ENCODE results near the gene KCNK7.

The KCNK7 gene

DNA sequence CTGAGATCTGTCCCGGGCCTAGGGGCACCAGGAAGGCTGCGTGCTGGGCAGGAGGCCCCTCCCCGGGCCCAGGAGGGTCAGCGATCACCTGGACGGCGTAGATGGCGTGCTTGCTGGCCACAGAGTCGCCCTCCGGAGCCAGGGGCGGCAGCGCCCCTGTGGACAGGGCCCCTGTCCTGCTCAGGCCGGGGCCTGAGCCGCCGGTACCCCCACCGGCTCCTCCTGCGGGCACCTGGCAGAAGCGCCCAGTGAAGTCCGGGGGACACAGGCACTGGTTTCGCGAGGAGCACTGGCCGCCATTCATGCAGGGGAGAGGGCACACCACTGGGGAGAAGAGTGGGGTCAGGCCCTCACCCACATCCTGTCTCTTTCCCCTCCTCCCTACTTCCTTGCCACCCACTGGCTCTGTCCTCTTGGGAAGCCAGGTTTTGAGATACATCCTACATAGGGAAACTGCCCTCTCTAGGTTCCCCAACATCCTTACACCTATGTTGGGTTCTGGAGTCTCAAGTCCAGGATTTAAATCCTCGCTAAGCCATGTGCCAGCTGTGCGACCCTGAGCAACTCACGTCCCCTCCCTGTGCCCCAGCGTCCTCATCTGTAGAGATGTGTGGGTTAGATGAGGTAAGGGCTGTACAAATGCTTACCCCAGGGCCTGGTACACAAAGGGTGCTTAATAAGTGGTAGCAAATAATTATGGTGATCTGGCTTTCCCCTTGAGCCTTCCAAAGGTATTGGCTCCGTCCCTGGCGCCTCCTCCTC lies 41.4 kb downstream of the KCNK7 start:
- DNase-seq, result no peak

DNA sequence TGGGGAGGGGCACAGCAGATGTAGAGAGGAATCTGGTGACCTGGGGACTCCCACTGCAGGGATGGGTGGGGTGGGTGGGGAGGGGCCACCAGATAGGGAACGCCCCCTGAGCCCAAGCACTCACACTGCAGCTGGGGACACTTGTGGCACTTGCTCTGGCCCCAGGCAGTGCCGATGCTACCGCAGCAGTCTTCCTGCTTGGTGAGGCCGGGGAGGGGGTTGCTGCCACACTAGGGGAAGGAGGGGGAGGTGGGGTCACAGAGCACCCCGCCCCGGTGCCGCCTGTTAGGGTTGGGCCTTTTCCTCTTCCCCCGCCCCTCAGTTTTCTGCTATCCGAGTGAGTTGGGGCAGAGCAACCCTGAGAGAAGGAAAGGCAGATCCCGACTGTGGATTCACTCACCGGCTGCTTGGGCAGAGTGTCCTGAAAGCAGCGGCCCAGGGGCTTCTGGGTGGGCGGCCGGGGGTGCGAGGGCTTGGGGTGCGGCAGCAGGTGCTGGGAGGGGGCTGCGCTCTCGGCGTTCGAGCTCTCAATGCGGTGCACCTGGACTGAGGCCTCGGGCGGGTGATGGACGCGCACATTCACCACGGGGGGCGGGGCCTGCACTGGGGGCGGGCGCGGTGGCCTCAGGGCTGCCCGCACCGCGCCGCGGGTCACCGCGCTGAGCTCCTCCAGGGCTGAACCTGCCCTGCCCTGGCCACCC lies 42.1 kb downstream of the KCNK7 start:
- peak; percentile 70 for DNase-seq

DNA sequence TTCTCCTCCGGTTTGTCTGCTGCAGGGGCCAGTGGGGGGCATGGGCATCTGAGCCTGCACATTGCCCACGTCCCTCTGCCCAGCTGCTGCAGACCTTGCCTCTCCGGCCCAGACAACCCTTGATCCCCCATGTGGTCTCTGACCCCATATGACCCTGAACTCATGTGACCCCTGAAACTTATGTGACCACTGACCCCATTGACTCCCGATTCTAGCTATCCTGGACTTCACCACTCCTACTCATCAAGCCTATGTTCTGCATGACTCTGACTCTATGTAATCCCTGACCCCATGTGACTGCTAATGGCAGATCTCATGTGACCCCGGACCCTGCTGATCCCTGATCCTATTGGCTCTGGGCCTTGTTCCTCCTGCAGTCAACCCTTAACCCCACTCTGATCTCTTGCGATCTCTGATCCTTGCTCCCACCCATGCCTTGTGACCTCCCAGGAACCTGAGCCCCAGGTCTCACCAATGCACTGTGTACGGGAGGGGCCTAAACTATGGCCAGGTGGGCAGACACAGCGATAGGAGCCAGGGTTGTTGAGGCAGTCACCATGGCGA lies 43.1 kb downstream of the KCNK7 start:
- DNase-seq, result no peak

DNA sequence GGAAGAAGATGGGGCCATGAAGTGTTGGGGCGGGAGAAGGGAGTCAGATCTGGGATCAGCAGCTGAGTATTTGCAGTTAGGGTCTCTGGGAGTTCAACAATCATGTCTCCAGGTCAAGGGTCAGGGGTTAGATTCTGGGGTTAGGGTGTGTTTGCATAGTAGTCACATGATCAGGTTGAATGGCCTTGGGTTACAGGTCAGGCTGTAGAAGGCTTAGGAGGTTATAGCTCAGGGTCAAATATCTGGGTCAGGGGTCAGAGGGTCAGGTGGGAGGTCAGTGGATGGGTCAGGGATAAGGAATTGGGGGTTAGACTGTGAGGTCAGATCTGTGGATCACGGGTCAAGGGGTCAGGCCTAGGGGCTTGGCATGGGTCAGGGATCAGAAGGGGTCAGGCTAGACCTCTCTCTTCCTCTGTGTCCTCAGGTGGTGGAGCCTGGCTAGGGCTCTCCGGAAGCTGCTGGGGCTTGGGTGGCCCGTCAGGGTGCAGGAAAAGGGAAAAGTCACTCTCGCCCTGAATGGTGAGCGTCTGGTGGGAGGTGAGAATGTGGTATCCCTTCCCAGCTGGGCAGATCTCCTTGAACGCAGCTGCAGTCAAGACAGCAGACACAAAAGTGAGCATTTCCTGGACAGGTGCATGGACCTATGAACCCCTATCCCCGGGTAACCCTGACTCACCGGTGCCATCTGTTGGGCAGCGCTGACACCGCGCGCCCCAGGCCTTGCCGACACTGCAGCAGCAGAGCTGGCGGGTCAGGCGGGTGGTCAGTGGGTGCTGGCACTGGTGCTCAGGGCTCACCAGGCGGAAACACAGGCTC lies 43.8 kb downstream of the KCNK7 start:
- DNase-seq, result peak; percentile 44

DNA sequence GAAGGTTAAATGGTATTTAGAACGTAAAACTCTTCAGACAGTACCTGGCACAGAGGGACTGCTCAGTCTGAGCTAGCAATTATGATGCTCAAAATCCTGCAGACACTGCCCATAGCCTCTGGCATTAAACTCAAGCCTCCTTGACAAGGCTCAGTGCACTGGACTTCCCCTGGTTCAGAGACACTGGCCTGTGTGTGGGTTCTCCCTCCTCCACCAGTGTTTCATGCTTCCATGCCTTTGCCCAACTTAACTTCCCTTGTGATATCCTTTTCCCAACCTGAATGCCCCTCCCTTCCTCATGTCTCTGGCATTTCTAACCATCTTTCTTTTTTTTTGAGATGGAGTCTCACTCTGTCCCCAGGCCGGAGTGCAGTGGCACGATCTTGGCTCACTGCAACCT lies 46.5 kb downstream of the KCNK7 start:
- no peak for DNase-seq

DNA sequence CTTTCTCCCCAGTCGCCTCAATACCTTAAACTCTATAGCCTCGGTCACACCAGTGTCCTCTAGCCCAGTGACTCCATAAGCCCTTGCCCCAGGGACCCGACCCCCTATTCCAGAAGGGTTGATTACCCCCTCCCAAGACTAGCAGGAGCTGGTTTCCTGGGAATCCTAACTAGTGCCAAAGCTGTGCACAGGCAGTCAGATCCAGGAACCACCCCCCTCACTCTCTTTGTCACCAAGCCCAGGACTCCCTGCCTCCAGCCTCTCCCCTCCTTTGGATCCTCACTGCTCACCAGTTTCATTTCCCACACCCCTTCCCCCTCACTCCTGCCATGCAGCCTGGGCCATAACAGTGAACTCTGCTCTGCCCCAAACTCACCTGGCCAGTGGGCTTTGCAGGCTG lies 47.2 kb downstream of the KCNK7 start:
- DNase-seq, result no peak

DNA sequence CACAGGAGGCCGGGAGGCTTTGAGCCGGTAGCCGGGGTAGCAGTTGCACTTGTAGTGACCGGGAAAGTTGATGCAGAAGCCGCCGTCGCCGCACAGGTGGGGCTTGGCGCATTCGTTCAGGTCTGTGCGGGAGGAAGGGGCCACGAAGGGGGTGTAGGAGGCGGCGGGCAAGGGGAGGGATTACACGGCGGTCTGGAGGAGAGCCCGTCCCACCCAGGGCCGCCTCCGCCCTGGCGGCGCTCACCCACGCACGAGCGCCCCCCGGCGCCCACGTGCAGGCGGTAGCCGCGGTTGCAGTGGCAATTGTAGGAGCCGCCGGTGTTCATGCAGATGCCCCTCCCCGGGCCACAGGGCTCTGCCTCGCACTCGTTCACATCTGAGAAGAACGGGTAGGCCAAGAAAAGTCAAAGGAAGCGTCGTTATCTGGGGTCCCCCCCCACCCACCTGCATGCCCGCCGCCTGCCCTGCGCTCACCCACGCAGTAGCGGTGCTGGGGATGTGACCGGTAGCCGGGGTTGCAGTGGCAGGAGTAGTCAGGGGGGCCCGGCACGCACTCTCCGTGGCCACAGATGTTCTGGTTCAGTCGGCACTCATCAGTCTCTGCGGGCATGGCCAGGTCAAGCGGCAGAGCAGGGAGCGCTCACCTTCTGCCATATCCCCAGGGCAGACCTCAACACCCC lies 48.0 kb downstream of the KCNK7 start:
- DNase-seq, result no peak

DNA sequence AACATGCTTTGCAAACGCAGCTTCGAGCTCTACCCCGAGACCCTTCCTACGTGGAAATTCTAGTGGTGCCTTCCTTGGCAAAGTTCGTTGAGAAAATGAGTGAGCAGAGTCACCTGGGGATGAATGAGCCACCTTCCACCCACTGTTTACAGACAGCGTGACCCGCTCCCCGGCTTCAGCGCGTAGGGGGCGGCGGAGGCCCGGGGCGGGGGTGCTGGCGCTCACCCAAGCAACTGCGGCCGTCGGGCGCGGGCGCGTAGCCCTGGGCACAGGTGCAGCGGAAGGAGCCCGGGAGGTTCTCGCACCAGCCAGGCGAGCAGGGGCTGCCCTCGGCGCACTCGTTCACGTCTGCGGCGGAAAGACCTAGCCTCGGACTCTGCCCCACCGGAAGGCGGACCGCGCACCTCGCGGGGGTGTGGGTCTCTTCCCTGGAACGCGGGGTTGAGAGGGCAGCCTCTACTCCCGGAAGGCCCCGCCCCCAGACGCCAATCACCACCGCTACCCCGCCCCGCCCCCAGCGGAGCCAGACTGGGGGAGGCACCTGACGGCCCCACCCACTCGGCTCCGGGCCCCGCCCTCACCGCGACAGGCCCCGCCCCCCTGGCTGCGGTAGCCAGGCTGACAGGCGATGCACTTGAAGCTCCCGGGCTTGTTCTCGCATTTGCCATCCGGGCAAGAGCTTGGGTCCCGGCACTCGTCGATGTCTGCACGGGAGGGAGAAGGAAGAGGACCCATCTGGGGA lies 49.2 kb downstream of the KCNK7 start:
- DNase-seq, result peak; percentile 97

DNA sequence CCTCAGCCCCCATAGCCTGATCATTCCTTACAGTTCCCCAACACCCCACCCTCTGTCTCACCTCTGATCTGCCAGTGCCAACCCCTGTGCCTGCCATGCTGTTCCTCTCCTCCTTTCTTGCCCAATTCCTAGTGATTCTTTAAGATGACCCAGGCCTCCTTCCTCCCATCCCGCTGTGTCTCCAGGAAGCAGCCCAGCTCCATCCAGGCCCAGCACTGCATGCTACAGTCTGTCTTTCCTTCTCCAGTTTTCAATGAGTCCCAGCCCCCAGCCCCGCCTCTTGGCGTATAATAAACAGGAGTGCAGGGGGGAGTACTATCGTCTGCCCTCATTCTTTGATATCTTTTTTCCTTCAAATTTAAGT lies 49.8 kb downstream of the KCNK7 start:
- DNase-seq, result no peak
